Measurements from ENCODE around the gene USP4. TPM values are rescaled to one million over a fixed set of nuclear protein-coding genes. Genes with fewer than 3 reads are reported as not detected.

Gene USP4, protein sequence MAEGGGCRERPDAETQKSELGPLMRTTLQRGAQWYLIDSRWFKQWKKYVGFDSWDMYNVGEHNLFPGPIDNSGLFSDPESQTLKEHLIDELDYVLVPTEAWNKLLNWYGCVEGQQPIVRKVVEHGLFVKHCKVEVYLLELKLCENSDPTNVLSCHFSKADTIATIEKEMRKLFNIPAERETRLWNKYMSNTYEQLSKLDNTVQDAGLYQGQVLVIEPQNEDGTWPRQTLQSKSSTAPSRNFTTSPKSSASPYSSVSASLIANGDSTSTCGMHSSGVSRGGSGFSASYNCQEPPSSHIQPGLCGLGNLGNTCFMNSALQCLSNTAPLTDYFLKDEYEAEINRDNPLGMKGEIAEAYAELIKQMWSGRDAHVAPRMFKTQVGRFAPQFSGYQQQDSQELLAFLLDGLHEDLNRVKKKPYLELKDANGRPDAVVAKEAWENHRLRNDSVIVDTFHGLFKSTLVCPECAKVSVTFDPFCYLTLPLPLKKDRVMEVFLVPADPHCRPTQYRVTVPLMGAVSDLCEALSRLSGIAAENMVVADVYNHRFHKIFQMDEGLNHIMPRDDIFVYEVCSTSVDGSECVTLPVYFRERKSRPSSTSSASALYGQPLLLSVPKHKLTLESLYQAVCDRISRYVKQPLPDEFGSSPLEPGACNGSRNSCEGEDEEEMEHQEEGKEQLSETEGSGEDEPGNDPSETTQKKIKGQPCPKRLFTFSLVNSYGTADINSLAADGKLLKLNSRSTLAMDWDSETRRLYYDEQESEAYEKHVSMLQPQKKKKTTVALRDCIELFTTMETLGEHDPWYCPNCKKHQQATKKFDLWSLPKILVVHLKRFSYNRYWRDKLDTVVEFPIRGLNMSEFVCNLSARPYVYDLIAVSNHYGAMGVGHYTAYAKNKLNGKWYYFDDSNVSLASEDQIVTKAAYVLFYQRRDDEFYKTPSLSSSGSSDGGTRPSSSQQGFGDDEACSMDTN
- total RNA-seq: 24.3 and 27.4 TPM in 2 replicates

DNA sequence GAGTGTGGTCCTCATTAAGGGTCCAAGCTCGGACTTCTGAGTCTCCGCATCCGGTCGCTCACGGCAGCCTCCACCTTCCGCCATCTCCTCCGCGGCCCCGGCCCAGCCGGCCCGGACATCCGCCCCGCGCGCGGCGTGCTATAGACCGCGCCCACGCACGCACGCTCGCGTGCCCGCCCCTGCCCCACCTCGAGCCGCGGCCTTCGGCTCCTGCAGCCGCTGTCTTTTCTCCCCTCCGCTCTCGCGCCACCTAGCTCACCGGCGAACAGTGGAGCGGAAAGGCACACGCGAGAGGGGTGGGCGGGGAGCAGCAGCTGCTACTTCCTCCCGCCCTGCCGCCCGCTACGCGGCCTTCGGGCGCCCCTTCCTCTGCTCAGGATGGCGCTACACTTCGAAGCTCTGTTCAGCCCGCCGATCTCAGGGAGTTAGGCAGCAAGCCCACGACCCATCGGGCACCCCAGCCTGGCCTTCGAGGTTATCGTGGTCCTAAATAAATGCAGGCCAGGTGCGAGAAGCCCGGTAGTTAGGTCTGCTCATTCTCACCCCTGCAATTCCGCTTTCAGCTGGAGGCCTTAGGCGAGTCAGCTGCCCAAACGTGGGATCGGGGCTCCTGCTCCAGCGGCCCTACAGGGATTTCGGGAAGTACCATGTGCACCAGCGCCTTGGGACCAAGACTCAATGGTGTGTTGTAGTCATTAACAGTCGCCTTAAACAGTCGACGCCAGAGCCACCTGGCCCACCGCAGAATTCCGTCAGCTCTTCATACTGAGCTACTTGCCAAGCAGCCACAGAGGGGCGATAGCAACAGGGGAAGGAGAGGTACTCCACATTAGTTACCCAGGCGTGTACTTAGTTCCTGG is at the start of gene USP4:
USP4 (minus strand) TSS at position 113 of the 860 bp plus-strand sequence; CDS start at position 84, 29 bp downstream.

DNA sequence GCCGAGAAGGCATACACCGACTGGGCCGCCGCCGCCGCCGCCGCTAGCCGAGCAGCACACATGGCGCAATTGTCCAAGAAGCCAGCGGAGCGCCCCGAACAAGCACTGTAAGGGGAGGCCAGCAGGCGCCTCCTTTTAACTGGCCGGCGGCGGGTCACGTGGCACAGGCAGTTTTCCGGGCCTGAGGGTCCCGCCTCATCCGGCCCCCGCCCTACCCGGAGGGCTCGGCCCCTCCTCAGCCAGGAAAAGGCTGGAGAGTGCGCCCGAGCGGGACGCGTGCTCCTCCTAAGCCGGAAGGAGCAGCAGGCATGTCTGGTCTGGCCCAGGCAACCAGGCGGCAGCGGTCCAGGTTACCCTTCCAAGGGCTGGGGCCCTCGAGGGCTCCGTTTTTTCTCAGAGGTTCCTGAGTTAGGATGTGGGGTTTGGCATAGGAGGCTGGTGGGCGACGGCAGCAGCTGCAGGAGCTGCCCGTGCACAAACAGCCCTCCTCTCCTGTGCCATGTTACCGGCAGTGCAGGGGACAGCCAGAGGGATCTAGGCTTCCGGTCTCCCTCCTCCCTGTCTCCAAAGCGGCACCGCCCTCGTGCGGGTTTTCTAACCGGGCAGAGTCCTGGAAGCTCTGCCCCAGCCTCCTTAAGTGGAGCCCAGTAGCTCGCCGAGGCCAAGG is 18.5 kb upstream of the USP4 start, which contains the start of gene GPX1:
GPX1 (minus strand) TSS at position 137 of the 667 bp plus-strand sequence; CDS start at position 62, 75 bp downstream.

DNA sequence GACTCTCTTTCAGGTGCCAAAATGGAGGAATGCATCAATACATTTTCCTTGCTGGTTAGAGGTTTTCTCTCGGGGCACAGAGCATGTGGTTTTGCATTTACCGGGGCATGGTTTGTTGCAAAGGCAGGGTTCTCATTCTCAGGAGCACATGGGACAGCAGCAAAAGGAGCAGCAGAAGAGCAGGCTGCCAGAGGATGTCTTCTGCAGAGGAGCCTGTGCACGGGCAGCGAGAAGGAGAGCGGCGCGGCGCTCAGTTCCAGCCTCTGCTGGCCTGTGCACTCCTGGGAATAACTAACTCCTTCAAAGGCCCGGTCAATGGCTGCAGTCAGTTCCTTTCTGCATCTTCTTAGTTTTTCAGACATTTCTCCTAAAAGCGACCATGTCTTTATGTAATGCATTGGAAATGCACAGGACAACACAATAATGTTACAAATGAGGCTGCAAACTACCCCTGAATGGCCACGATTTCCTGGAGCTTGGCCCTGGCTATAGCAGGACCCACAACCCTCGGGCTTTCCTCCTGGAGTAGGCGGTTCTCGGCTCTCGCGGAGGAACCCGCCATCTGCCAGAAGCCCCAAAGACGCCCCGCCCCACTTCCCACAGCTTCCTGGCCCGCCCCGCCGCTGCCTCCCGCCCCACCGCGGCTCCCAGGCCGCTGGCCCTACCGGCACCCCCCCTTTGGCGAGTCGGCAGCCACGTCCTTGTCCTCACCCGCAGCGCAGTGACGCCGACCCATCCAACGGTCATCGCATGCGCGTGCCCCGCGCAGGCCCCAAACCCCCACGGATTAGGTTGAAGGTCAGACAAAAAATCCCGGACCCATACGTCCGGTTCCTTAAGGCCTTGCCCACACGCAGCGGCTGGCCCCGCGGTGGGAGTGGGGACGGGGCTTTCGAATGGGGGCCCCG is 63.1 kb downstream of the USP4 start, which contains the start of gene C3orf62:
C3orf62 (minus strand) TSS at position 758 of the 908 bp plus-strand sequence; CDS start at position 398, 360 bp downstream.

Other genes starting within 250 kb of the USP4 start
- 41.7 and 59.1 TPM in 2 replicates for gene QRICH1, start 246.0 kb downstream of the USP4 start, total RNA-seq
- 285 and 326 TPM in 2 replicates for gene QARS1, start 235.3 kb downstream of the USP4 start, total RNA-seq
- 38.3 and 61.7 TPM in 2 replicates for gene USP19, start 219.2 kb downstream of the USP4 start, total RNA-seq
- gene LAMB2, start 207.0 kb downstream of the USP4 start, total RNA-seq: 531 and 711 TPM in 2 replicates
- 18.8 and 19.5 TPM in 2 replicates for gene CCDC71, start 173.7 kb downstream of the USP4 start, total RNA-seq
- gene KLHDC8B, start 168.5 kb downstream of the USP4 start, total RNA-seq: 45.7 and 67.5 TPM in 2 replicates
- 1.4 and 1.8 TPM in 2 replicates for gene C3orf62, start 62.8 kb downstream of the USP4 start, total RNA-seq
- gene GPX1, start 18.3 kb upstream of the USP4 start, total RNA-seq: 375 and 450 TPM in 2 replicates
- 421 and 469 TPM in 2 replicates for gene RHOA, start 71.9 kb upstream of the USP4 start, total RNA-seq
- gene TCTA, start 72.4 kb upstream of the USP4 start, total RNA-seq: 15.0 and 19.4 TPM in 2 replicates
- gene AMT, start 82.4 kb upstream of the USP4 start, total RNA-seq: 2.5 and 4.4 TPM in 2 replicates
- gene NICN1, start 89.3 kb upstream of the USP4 start, total RNA-seq: 5.0 and 17.3 TPM in 2 replicates
- 14.0 and 17.2 TPM in 2 replicates for gene DAG1, start 130.2 kb upstream of the USP4 start, total RNA-seq
- under 0.01 TPM in 2 replicates for gene BSN, start 214.4 kb upstream of the USP4 start, total RNA-seq

All from bronchial smooth muscle cell (primary cell).